Measurements from ENCODE around the gene AP2A2.

The AP2A2 gene

GRCh38 chr11:984546-984945 lies 58.9 kb downstream of the AP2A2 start:
- in situ Hi-C loops (cut with HindIII; ENCODE audit: low sequenced_read_pairs) = no loop called here
- DNase-seq (ENCODE audit: low read depth, low spot score) = no peak
- H3K4me3 ChIP-seq (ENCODE audit: low read depth, low read length) = no peak overlapping the region
- no peak for TF ChIP-seq CTCF (IDR thresholded peaks at IDR 0.05; ENCODE audit: low read depth, low read length)

GRCh38 chr11:985406-985805 lies 59.7 kb downstream of the AP2A2 start:
- no peak overlapping the region for H3K4me3 ChIP-seq (ENCODE audit: low read depth, low read length)
- no peak for DNase-seq (ENCODE audit: low read depth, low spot score)
- no peak for TF ChIP-seq CTCF (IDR thresholded peaks at IDR 0.05; ENCODE audit: low read depth, low read length)
- in situ Hi-C loops (cut with HindIII; ENCODE audit: low sequenced_read_pairs) = no loop called here

- H3K4me3 ChIP-seq (ENCODE audit: low read depth, low read length) = no peak overlapping the region
- in situ Hi-C loops (cut with HindIII; ENCODE audit: low sequenced_read_pairs) = no loop called here
- TF ChIP-seq CTCF (IDR thresholded peaks at IDR 0.05; ENCODE audit: low read depth, low read length) = no peak
- no peak for DNase-seq (ENCODE audit: low read depth, low spot score)
These were observed 60.2 kb downstream of the AP2A2 start for GRCh38 chr11:985848-986247.

GRCh38 chr11:986270-986951 lies 60.7 kb downstream of the AP2A2 start:
- DNase-seq (ENCODE audit: low read depth, low spot score) = no peak
- no peak overlapping the region for H3K4me3 ChIP-seq (ENCODE audit: low read depth, low read length)
- TF ChIP-seq CTCF (IDR thresholded peaks at IDR 0.05; ENCODE audit: low read depth, low read length) = no peak
- in situ Hi-C loops (cut with HindIII; ENCODE audit: low sequenced_read_pairs) = no loop called here

- H3K4me3 ChIP-seq (ENCODE audit: low read depth, low read length) = no peak overlapping the region
- no peak for TF ChIP-seq CTCF (IDR thresholded peaks at IDR 0.05; ENCODE audit: low read depth, low read length)
- no peak for DNase-seq (ENCODE audit: low read depth, low spot score)
- in situ Hi-C loops (cut with HindIII; ENCODE audit: low sequenced_read_pairs) = no loop called here
These were observed 61.3 kb downstream of the AP2A2 start for GRCh38 chr11:986952-987305.

- no peak for TF ChIP-seq CTCF (IDR thresholded peaks at IDR 0.05; ENCODE audit: low read depth, low read length)
These were observed 62.0 kb downstream of the AP2A2 start for GRCh38 chr11:987671-988070.

DNA sequence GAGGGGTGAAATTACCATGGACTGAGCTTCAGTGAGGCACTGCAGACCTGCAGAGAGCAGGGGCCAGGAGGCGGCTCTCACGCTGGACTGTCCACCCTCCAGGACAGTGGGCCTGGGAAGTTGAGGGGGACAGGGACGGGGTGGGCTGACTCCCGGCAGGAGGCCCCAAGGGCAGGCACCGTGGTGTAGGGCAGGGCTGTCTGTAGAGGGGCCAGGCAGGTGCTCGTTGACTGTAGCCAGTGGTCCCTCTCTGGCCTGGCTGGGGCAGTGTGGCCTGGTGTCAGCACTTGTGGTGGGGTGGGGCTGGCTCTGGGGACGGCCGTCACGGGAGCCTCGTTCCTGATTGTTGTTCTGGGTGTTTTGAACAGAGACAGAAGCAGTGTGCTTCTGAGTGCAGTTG lies 64.4 kb downstream of the AP2A2 start:
- DNase-seq (ENCODE audit: low read depth, low spot score) = no peak
- in situ Hi-C loops (cut with HindIII; ENCODE audit: low sequenced_read_pairs) = no loop called here
- no peak overlapping the region for H3K4me3 ChIP-seq (ENCODE audit: low read depth, low read length)
- no peak for TF ChIP-seq CTCF (IDR thresholded peaks at IDR 0.05; ENCODE audit: low read depth, low read length)

More at GRCh38 chr11:987671-988070, 62.0 kb downstream of the AP2A2 start:
- H3K4me3 ChIP-seq (ENCODE audit: low read depth, low read length) = no peak overlapping the region
- in situ Hi-C loops (cut with HindIII; ENCODE audit: low sequenced_read_pairs) = no loop called here
- DNase-seq (ENCODE audit: low read depth, low spot score) = no peak

All from astrocyte of the spinal cord (primary cell).